Measurements from ENCODE around the gene MRPL21.

MRPL21 gene

GRCh38 chr11:68934666-68935065 is 31.0 kb upstream of the MRPL21 start:
- no peak overlapping the region for H2BK15ac ChIP-seq (ENCODE audit: low read length)
- no peaks in the 10 kb centered on the region for H3K4me1 ChIP-seq (ENCODE audit: control insufficient read depth in 2 of 2, insufficient read depth in 1 of 2, low read depth in 1 of 2, low read length in 2 of 2)
- no peak overlapping the region for H2AFZ ChIP-seq (ENCODE audit: low read length)
- H2BK120ac ChIP-seq (ENCODE audit: low read depth, low read length) = no peak overlapping the region
- no peak overlapping the region for H3K23ac ChIP-seq (ENCODE audit: low read depth, low read length, poor library complexity)
- no peak overlapping the region for H3K14ac ChIP-seq (ENCODE audit: low read length)
- H2BK5ac ChIP-seq (ENCODE audit: low read length) = peak overlapping the region; percentile 48
- H3K79me1 ChIP-seq (ENCODE audit: low read depth, low read length) = peaks cover 1% of the 10 kb centered on the region
- H3K27me3 ChIP-seq (ENCODE audit: control insufficient read depth in 3 of 3, insufficient read depth in 3 of 3, low read depth in 1 of 3, low read length in 3 of 3) = no peaks in the 10 kb centered on the region
- no peak overlapping the region for H3K18ac ChIP-seq (ENCODE audit: low read length)
- H3K27ac ChIP-seq (replicated peaks; ENCODE audit: low read length) = no peak overlapping the region
- no peak overlapping the region for H2BK12ac ChIP-seq (ENCODE audit: low read length)
- peaks cover 37 to 88% of the 10 kb centered on the region in 2 donors for H3K36me3 ChIP-seq (replicated peaks in 1 of 2; ENCODE audit: control insufficient read depth in 2 of 2, insufficient read depth in 2 of 2, low read length in 2 of 2)
- peak overlapping the region; percentile 37 for H3K9ac ChIP-seq (ENCODE audit: low read depth, low read length, poor library complexity)
- no peak for DNase-seq (ENCODE audit: low spot score)
- no peaks in the 10 kb centered on the region for H3K9me3 ChIP-seq (replicated peaks in 1 of 2; ENCODE audit: control insufficient read depth in 2 of 2, insufficient read depth in 1 of 2, low read depth in 1 of 2, low read length in 2 of 2)
- H3K4ac ChIP-seq (ENCODE audit: low read length) = no peak overlapping the region
- H4K8ac ChIP-seq (ENCODE audit: low read depth, low read length) = no peak overlapping the region
- H3K4me3 ChIP-seq (ENCODE audit: low read length in 2 of 2) = no peak overlapping the region
- no peak overlapping the region for H2AK5ac ChIP-seq (ENCODE audit: low read depth, low read length)
- no CpG with 5 or more reads among the region's 13 CpGs for WGBS, 2 donors (ENCODE audit: extremely low coverage in 2 of 2, insufficient read length in 2 of 2, insufficient replicate concordance in 1 of 2)
- H3K4me2 ChIP-seq (ENCODE audit: insufficient read depth, low read length, poor library complexity, severe bottlenecking) = no peak overlapping the region
- H4K91ac ChIP-seq (ENCODE audit: low read depth, low read length, poor library complexity) = no peak overlapping the region

- Histone ChIP-seq H3K18ac (ENCODE audit: low read length) (no peak overlapping the region), H3K4me1 (ENCODE audit: control insufficient read depth in 2 of 2, insufficient read depth in 1 of 2, low read depth in 1 of 2, low read length in 2 of 2) (no peaks in the 10 kb centered on the region), H3K23ac (ENCODE audit: low read depth, low read length, poor library complexity) (no peak overlapping the region), H3K4ac (ENCODE audit: low read length) (no peak overlapping the region), H3K4me3 (ENCODE audit: low read length in 2 of 2) (no peak overlapping the region), H3K36me3 (replicated peaks in 1 of 2; ENCODE audit: control insufficient read depth in 2 of 2, insufficient read depth in 2 of 2, low read length in 2 of 2) (peaks cover 40 to 88% of the 10 kb centered on the region in 2 donors), H3K27me3 (ENCODE audit: control insufficient read depth in 3 of 3, insufficient read depth in 3 of 3, low read depth in 1 of 3, low read length in 3 of 3) (no peaks in the 10 kb centered on the region), H2BK120ac (ENCODE audit: low read depth, low read length) (peak overlapping the region; percentile 54), H2BK5ac (ENCODE audit: low read length) (peak overlapping the region; percentile 48), H2BK15ac (ENCODE audit: low read length) (no peak overlapping the region), H3K79me1 (ENCODE audit: low read depth, low read length) (peaks cover 1% of the 10 kb centered on the region), H3K14ac (ENCODE audit: low read length) (no peak overlapping the region), H3K4me2 (ENCODE audit: insufficient read depth, low read length, poor library complexity, severe bottlenecking) (no peak overlapping the region), H2BK12ac (ENCODE audit: low read length) (no peak overlapping the region), H3K27ac (replicated peaks; ENCODE audit: low read length) (no peak overlapping the region), H3K9me3 (replicated peaks in 1 of 2; ENCODE audit: control insufficient read depth in 2 of 2, insufficient read depth in 1 of 2, low read depth in 1 of 2, low read length in 2 of 2) (no peaks in the 10 kb centered on the region), H2AFZ (ENCODE audit: low read length) (no peak overlapping the region), H4K8ac (ENCODE audit: low read depth, low read length) (no peak overlapping the region), H2AK5ac (ENCODE audit: low read depth, low read length) (peak overlapping the region; percentile 18), H3K9ac (ENCODE audit: low read depth, low read length, poor library complexity) (peak overlapping the region; percentile 37), H4K91ac (ENCODE audit: low read depth, low read length, poor library complexity) (no peak overlapping the region)
- no CpG with 5 or more reads among the region's 12 CpGs for WGBS, 2 donors (ENCODE audit: extremely low coverage in 2 of 2, insufficient read length in 2 of 2, insufficient replicate concordance in 1 of 2)
- no peak for DNase-seq (ENCODE audit: low spot score)
Observed at GRCh38 chr11:68934321-68934645, 30.7 kb upstream of the MRPL21 start.

DNA sequence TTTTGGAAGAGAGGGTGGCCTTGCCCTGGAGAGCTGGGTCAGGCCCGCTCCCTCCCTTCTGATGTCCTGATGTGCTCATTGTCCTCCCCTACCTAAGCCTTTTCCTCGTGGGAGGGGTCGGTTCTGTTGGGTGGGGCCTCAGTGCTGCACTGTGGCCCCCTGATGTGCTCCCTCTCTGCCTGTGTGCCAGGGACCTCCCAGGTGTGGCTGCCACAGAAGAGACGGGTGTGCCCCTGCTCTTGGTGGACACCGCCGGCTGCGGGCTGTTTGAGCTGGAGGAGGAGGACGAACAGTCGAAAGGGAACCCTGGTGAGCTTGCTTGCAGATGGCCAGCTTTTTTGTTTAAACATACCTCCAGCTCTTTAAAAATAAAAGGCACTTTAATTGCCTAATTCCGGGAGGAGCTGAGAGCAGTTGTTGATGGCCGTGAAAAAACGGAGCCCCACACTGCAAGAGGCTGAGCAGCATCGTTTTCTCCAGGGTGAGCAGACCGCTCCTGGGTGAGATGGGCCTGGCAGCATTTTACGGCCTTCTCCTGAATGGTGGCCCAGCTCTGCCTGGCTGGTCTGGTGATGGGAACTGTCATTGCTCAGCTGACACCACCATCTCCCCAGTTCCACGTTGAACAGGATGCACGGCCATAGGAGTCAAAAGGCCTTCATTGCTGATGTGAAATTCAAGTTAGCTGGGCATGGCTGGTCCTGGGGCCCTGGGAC is 30.1 kb upstream of the MRPL21 start:
- no peak for DNase-seq (ENCODE audit: low spot score)
- H3K18ac ChIP-seq (ENCODE audit: low read length) = no peak overlapping the region
- WGBS, 2 donors (ENCODE audit: extremely low coverage in 2 of 2, insufficient read length in 2 of 2, insufficient replicate concordance in 1 of 2) = no CpG with 5 or more reads among the region's 17 CpGs
- no peaks in the 10 kb centered on the region for H3K9me3 ChIP-seq (replicated peaks in 1 of 2; ENCODE audit: control insufficient read depth in 2 of 2, insufficient read depth in 1 of 2, low read depth in 1 of 2, low read length in 2 of 2)
- H3K36me3 ChIP-seq (replicated peaks in 1 of 2; ENCODE audit: control insufficient read depth in 2 of 2, insufficient read depth in 2 of 2, low read length in 2 of 2) = peaks cover 35 to 88% of the 10 kb centered on the region in 2 donors
- H3K4me3 ChIP-seq (ENCODE audit: low read length in 2 of 2) = no peak overlapping the region
- peak overlapping the region; percentile 75 for H3K14ac ChIP-seq (ENCODE audit: low read length)
- H4K91ac ChIP-seq (ENCODE audit: low read depth, low read length, poor library complexity) = no peak overlapping the region
- H2AFZ ChIP-seq (ENCODE audit: low read length) = no peak overlapping the region
- H3K23ac ChIP-seq (ENCODE audit: low read depth, low read length, poor library complexity) = no peak overlapping the region
- H3K4me1 ChIP-seq (ENCODE audit: control insufficient read depth in 2 of 2, insufficient read depth in 1 of 2, low read depth in 1 of 2, low read length in 2 of 2) = no peaks in the 10 kb centered on the region
- H3K4ac ChIP-seq (ENCODE audit: low read length) = no peak overlapping the region
- no peak overlapping the region for H2BK12ac ChIP-seq (ENCODE audit: low read length)
- H2BK15ac ChIP-seq (ENCODE audit: low read length) = no peak overlapping the region
- no peak overlapping the region for H2AK5ac ChIP-seq (ENCODE audit: low read depth, low read length)
- H2BK120ac ChIP-seq (ENCODE audit: low read depth, low read length) = peak overlapping the region; percentile 54
- peaks cover 1% of the 10 kb centered on the region for H3K79me1 ChIP-seq (ENCODE audit: low read depth, low read length)
- H3K9ac ChIP-seq (ENCODE audit: low read depth, low read length, poor library complexity) = peak overlapping the region; percentile 12
- H3K27ac ChIP-seq (replicated peaks; ENCODE audit: low read length) = no peak overlapping the region
- H3K27me3 ChIP-seq (ENCODE audit: control insufficient read depth in 3 of 3, insufficient read depth in 3 of 3, low read depth in 1 of 3, low read length in 3 of 3) = no peaks in the 10 kb centered on the region
- H4K8ac ChIP-seq (ENCODE audit: low read depth, low read length) = no peak overlapping the region
- H2BK5ac ChIP-seq (ENCODE audit: low read length) = peak overlapping the region; percentile 48
- H3K4me2 ChIP-seq (ENCODE audit: insufficient read depth, low read length, poor library complexity, severe bottlenecking) = no peak overlapping the region

DNA sequence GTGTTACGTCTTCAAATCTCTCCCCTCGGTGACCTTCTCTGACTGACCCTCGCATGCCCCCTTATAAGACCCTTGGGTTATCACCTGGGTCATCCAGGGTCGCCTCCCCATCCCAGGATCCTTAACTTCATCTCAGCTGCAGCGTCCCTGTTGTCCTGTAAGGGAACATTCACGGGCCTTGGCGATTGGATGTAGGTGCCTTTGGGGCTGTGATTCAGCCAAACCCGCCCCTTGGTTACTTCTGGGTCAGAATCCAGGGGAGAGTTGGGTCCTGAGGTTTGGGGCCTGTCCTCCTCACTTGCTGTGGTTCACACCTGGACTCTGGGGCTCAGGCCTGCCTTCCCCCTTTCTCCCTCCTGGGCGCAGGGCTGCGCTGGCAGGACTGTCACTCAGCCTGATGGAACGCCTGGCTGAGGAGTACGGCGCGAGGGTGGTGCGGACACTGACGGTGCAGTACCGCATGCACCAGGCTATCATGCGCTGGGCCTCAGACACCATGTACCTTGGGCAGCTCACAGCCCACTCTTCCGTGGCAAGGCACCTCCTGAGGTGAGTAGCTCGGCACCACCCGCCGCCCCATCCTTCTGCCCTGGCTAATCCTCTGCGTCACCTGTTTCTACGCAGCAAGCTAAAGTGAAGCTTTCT is 29.4 kb upstream of the MRPL21 start:
- no peak overlapping the region for H2BK120ac ChIP-seq (ENCODE audit: low read depth, low read length)
- peak overlapping the region; percentile 75 for H3K14ac ChIP-seq (ENCODE audit: low read length)
- H2BK5ac ChIP-seq (ENCODE audit: low read length) = no peak overlapping the region
- no peak overlapping the region for H2BK15ac ChIP-seq (ENCODE audit: low read length)
- no peak overlapping the region for H3K4me2 ChIP-seq (ENCODE audit: insufficient read depth, low read length, poor library complexity, severe bottlenecking)
- no peak overlapping the region for H4K91ac ChIP-seq (ENCODE audit: low read depth, low read length, poor library complexity)
- H2AFZ ChIP-seq (ENCODE audit: low read length) = no peak overlapping the region
- H4K8ac ChIP-seq (ENCODE audit: low read depth, low read length) = no peak overlapping the region
- peaks cover 1% of the 10 kb centered on the region for H3K79me1 ChIP-seq (ENCODE audit: low read depth, low read length)
- no peak overlapping the region for H3K4me3 ChIP-seq (ENCODE audit: low read length in 2 of 2)
- no peaks in the 10 kb centered on the region for H3K9me3 ChIP-seq (replicated peaks in 1 of 2; ENCODE audit: control insufficient read depth in 2 of 2, insufficient read depth in 1 of 2, low read depth in 1 of 2, low read length in 2 of 2)
- H3K4me1 ChIP-seq (ENCODE audit: control insufficient read depth in 2 of 2, insufficient read depth in 1 of 2, low read depth in 1 of 2, low read length in 2 of 2) = no peaks in the 10 kb centered on the region
- no CpG with 5 or more reads among the region's 24 CpGs for WGBS, 2 donors (ENCODE audit: extremely low coverage in 2 of 2, insufficient read length in 2 of 2, insufficient replicate concordance in 1 of 2)
- no peak overlapping the region for H3K4ac ChIP-seq (ENCODE audit: low read length)
- DNase-seq (ENCODE audit: low spot score) = no peak
- no peak overlapping the region for H3K27ac ChIP-seq (replicated peaks; ENCODE audit: low read length)
- H3K9ac ChIP-seq (ENCODE audit: low read depth, low read length, poor library complexity) = no peak overlapping the region
- peaks cover 31 to 88% of the 10 kb centered on the region in 2 donors for H3K36me3 ChIP-seq (replicated peaks in 1 of 2; ENCODE audit: control insufficient read depth in 2 of 2, insufficient read depth in 2 of 2, low read length in 2 of 2)
- no peak overlapping the region for H3K18ac ChIP-seq (ENCODE audit: low read length)
- H2AK5ac ChIP-seq (ENCODE audit: low read depth, low read length) = no peak overlapping the region
- H3K23ac ChIP-seq (ENCODE audit: low read depth, low read length, poor library complexity) = peak overlapping the region; percentile 68
- no peaks in the 10 kb centered on the region for H3K27me3 ChIP-seq (ENCODE audit: control insufficient read depth in 3 of 3, insufficient read depth in 3 of 3, low read depth in 1 of 3, low read length in 3 of 3)
- H2BK12ac ChIP-seq (ENCODE audit: low read length) = no peak overlapping the region

Data from neuronal stem cell (in vitro differentiated cells).